ENCODE measurements around the gene FASTKD2.

DNA sequence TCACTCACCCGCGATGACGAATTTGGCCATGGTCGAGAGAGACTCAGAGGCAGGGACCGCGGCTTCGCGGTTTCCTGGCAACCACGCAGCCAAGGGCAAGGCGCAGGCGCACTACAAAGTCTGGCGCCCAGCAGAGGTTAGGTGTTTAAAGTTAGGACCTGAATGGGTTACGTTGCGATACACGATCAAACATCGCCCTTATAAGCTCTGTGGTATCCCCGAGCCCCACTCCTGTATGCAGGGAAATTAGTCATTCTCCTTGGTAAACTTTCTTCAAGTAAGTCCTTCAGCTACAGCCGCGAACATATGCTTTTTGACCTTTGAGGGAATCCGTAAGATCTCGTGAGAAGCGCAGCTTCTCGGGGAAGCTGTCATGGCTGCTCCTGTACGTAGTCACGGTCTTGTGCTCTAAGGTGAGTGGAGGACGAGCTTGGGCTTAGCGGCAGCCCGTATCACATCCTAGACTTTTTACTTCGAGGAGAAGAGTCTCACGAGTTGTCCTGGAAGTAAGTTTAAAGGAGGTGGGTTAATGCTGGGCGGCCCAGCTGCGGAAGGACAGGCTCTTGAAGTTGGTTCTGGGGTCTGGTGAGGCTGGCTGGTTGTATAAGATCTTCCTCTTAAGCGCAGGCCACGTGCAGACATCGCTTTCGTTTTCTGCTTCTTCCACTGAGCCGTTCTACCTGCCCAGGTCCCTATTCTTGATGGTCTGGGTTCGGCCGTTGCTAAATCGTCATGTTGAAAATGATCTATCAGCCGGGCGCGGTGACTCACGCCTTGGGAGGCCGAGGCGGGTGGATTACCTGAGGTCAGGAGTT lies at the start of gene FASTKD2, which contains the start of gene MDH1B:
- TF ChIP-seq, protein P1, sequence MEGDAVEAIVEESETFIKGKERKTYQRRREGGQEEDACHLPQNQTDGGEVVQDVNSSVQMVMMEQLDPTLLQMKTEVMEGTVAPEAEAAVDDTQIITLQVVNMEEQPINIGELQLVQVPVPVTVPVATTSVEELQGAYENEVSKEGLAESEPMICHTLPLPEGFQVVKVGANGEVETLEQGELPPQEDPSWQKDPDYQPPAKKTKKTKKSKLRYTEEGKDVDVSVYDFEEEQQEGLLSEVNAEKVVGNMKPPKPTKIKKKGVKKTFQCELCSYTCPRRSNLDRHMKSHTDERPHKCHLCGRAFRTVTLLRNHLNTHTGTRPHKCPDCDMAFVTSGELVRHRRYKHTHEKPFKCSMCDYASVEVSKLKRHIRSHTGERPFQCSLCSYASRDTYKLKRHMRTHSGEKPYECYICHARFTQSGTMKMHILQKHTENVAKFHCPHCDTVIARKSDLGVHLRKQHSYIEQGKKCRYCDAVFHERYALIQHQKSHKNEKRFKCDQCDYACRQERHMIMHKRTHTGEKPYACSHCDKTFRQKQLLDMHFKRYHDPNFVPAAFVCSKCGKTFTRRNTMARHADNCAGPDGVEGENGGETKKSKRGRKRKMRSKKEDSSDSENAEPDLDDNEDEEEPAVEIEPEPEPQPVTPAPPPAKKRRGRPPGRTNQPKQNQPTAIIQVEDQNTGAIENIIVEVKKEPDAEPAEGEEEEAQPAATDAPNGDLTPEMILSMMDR (IDR thresholded peaks at IDR 0.05): no peak
- no peak for TF ChIP-seq EP300 (IDR thresholded peaks at IDR 0.05)

Data from stomach (tissue), 4 donors.